Panc1 (cell line): ENCODE results near the gene MRPL46.

ENCODE experiments used
- CTCF ChIP-seq: fragments of 450-650 bp; IDR thresholded peaks from 2 replicates; pipeline ENCODE4 v1.5.1; 2017; ENCODE audit warnings: mild to moderate bottlenecking
- POLR2AphosphoS5 ChIP-seq: IDR thresholded peaks from 2 replicates; pipeline ENCODE4 v1.6.1; 2012; ENCODE audit warnings: mild to moderate bottlenecking, low read depth, low read length, moderate library complexity
- REST ChIP-seq, 2 experiments: IDR thresholded peaks; 2 replicates each; pipeline ENCODE4 v1.6.1; 2011 to 2012; ENCODE audit warnings: low read depth in 2 of 2, control low read depth in 1 of 2, low read length in 1 of 2, mild to moderate bottlenecking in 1 of 2, moderate library complexity in 1 of 2; ENCODE audit not compliant: insufficient read depth in 1 of 2
- SIN3A ChIP-seq: IDR thresholded peaks from 2 replicates; pipeline ENCODE4 v1.6.1; 2012; ENCODE audit warnings: low read depth, mild to moderate bottlenecking, low read length, moderate library complexity, borderline replicate concordance; ENCODE audit not compliant: insufficient read depth
- TCF7L2 ChIP-seq: IDR thresholded peaks from 2 replicates; pipeline ENCODE4 v1.6.1; 2011; ENCODE audit warnings: mild to moderate bottlenecking, low read depth, low read length, inconsistent platforms

GRCh38 chr15:88497109-88497765, 30.0 kb upstream of the MRPL46 start:
- TF ChIP-seq POLR2AphosphoS5 (no peak), CTCF (no peak), REST (IDR thresholded peaks at IDR 0.05; ENCODE audit: insufficient read depth in 1 of 2, low read depth in 2 of 2, low read length in 1 of 2) (no peak), TCF7L2 (no peak), SIN3A (no peak)
